IMR-90 (cell line): ENCODE measurements around the gene SLX4IP. TPM values are rescaled to one million over a fixed set of nuclear protein-coding genes. Genes with fewer than 3 reads are reported as not detected.

ENCODE experiments used
- ATAC-seq: fragments of 200-7000 bp; cut with Tn5 transposase; 2 replicates; pipeline ENCODE4 v1.9.1; 2020; ENCODE audit warnings: low read depth, mild to moderate bottlenecking, moderate library complexity
- BruUV-seq: library from RNA; stranded (reverse); fragments of 400-500 nt; replicated peaks from 2 replicates; lab custom pipeline; 2021; lab: Mats Ljungman, UMichigan
- CTCF ChIA-PET: fragments of 300-600 bp; formaldehyde crosslinking; extraction: SDS; loops from one replicate; lab custom pipeline; 2021; ENCODE audit warnings: antibody characterized with exemption; lab: Yijun Ruan, JAX
- POLR2A ChIA-PET: fragments of 300-600 bp; sonication (Branson Sonifier 250); formaldehyde crosslinking; loops from one replicate; lab custom pipeline; 2022; ENCODE audit warnings: antibody characterized with exemption; ENCODE audit not compliant: unreplicated experiment; lab: Charles Lee
- DNase-seq: peaks from one replicate; pipeline ENCODE4 v3.0.0; 2013
- H2AFZ ChIP-seq: replicated peaks from 2 replicates; pipeline ENCODE3; 2013; ENCODE audit warnings: low read length, mild to moderate bottlenecking; ENCODE audit not compliant: poor library complexity
- H2AK5ac ChIP-seq: 2 replicates; pipeline ENCODE4 v1.6.1; 2013; ENCODE audit warnings: low read depth, low read length, inconsistent platforms
- H2AK9ac ChIP-seq: replicated peaks from 2 replicates; pipeline ENCODE3; 2013; ENCODE audit warnings: mild to moderate bottlenecking, low read depth, low read length, moderate library complexity; ENCODE audit not compliant: poor library complexity
- H2BK120ac ChIP-seq: 2 replicates; pipeline ENCODE4 v1.6.1; 2013; ENCODE audit warnings: low read depth, low read length, inconsistent platforms
- H2BK15ac ChIP-seq: 3 replicates; pipeline ENCODE4 v1.6.1; 2013; ENCODE audit warnings: low read depth, low read length, inconsistent platforms
- H2BK20ac ChIP-seq: 2 replicates; pipeline ENCODE4 v1.6.1; 2013; ENCODE audit warnings: low read depth, mild to moderate bottlenecking, inconsistent platforms, low read length, moderate library complexity
- H2BK5ac ChIP-seq: 2 replicates; pipeline ENCODE4 v1.6.1; 2013; ENCODE audit warnings: mild to moderate bottlenecking, low read depth, low read length, inconsistent platforms; ENCODE audit not compliant: poor library complexity, severe bottlenecking
- H3K14ac ChIP-seq: replicated peaks from 2 replicates; pipeline ENCODE4 v1.6.1; 2013; ENCODE audit warnings: low read depth, low read length, inconsistent platforms
- H3K18ac ChIP-seq: 2 replicates; pipeline ENCODE4 v1.6.1; 2013; ENCODE audit warnings: low read depth, low read length, control low read depth
- H3K23ac ChIP-seq: 2 replicates; pipeline ENCODE4 v1.6.1; 2013; ENCODE audit warnings: low read depth, low read length, inconsistent platforms
- H3K27ac ChIP-seq: 2 replicates; pipeline ENCODE4 v1.5.1; 2013; ENCODE audit warnings: mild to moderate bottlenecking, control low read depth, low read length; ENCODE audit not compliant: insufficient read depth
- H3K27me3 ChIP-seq: 2 replicates; pipeline ENCODE4 v1.6.1; 2013; ENCODE audit warnings: low read length; ENCODE audit not compliant: control insufficient read depth, insufficient read depth
- H3K36me3 ChIP-seq: 2 replicates; pipeline ENCODE4 v1.6.1; 2013; ENCODE audit warnings: low read length, mixed read lengths; ENCODE audit not compliant: control insufficient read depth, insufficient read depth
- H3K4ac ChIP-seq: 2 replicates; pipeline ENCODE4 v1.6.1; 2013; ENCODE audit warnings: low read depth, low read length, inconsistent platforms
- H3K4me1 ChIP-seq: 2 replicates; pipeline ENCODE4 v1.6.1; 2013; ENCODE audit warnings: low read length, mixed read lengths; ENCODE audit not compliant: control insufficient read depth, insufficient read depth
- H3K4me2 ChIP-seq: 2 replicates; pipeline ENCODE4 v1.6.1; 2013; ENCODE audit warnings: low read depth, mild to moderate bottlenecking, control low read depth, low read length, moderate library complexity
- H3K4me3 ChIP-seq: 2 replicates; pipeline ENCODE4 v1.5.1; 2013; ENCODE audit warnings: low read depth, mild to moderate bottlenecking, control low read depth, low read length, moderate library complexity; ENCODE audit not compliant: insufficient read depth
- H3K56ac ChIP-seq: 2 replicates; pipeline ENCODE4 v1.6.1; 2013; ENCODE audit warnings: low read length, inconsistent platforms; ENCODE audit not compliant: insufficient read depth; ENCODE audit errors: extremely low read depth
- H3K79me1 ChIP-seq, 2 experiments: 2 replicates each; pipeline ENCODE4 v1.6.1; 2013; ENCODE audit warnings: low read length in 2 of 2, inconsistent platforms in 1 of 2, low read depth in 1 of 2
- H3K9ac ChIP-seq: 2 replicates; pipeline ENCODE4 v1.6.1; 2013; ENCODE audit warnings: low read depth, low read length, control low read depth
- H3K9me1 ChIP-seq: 2 replicates; pipeline ENCODE4 v1.6.1; 2013; ENCODE audit warnings: low read length, inconsistent platforms; ENCODE audit not compliant: insufficient read depth
- H3K9me3 ChIP-seq: 2 replicates; pipeline ENCODE4 v1.6.1; 2013; ENCODE audit warnings: low read length; ENCODE audit not compliant: control insufficient read depth, insufficient read depth
- H4K20me1 ChIP-seq: 2 replicates; pipeline ENCODE4 v1.6.1; 2013; ENCODE audit warnings: low read length, inconsistent platforms; ENCODE audit not compliant: insufficient read depth
- H4K5ac ChIP-seq: 2 replicates; pipeline ENCODE4 v1.6.1; 2013; ENCODE audit warnings: mild to moderate bottlenecking, low read depth, low read length, control low read depth
- H4K8ac ChIP-seq, 2 experiments: 2 replicates each; pipeline ENCODE4 v1.6.1; 2013; ENCODE audit warnings: low read depth in 2 of 2, low read length in 2 of 2, control low read depth in 1 of 2, inconsistent platforms in 1 of 2
- H4K91ac ChIP-seq: 2 replicates; pipeline ENCODE4 v1.6.1; 2013; ENCODE audit warnings: low read depth, low read length, inconsistent platforms; ENCODE audit not compliant: insufficient read depth
- CEBPB ChIP-seq: IDR thresholded peaks from 2 replicates; pipeline ENCODE4 v1.6.1; 2012; ENCODE audit warnings: low read depth, low read length, improper control_type of control experiment
- MXI1 ChIP-seq: IDR thresholded peaks from 2 replicates; pipeline ENCODE4 v1.6.1; 2012; ENCODE audit warnings: low read depth, mild to moderate bottlenecking, low read length, moderate library complexity, borderline replicate concordance
- NFE2L2 ChIP-seq: fragments of 150-350 bp; IDR thresholded peaks from 2 replicates; pipeline ENCODE4 v1.6.1; 2016; ENCODE audit warnings: low read depth, mild to moderate bottlenecking, low read length
- WGBS, 2 experiments: methylation state at CpG; one replicate each; pipeline versions ENCODE4 v1.1.5 to v1.1.7; 2013; ENCODE audit warnings: missing lambda C conversion rate in 2 of 2; ENCODE audit not compliant: insufficient read length in 1 of 2; ENCODE audit errors: extremely low coverage in 2 of 2; 5-methylcytosine and 5-hydroxymethylcytosine counted together
- dilution Hi-C: fragments of 300-500 bp; cut with HindIII; formaldehyde crosslinking; loops from one replicate; pipeline ENCODE4 v1.14.3; 2018; ENCODE audit warnings: low sequenced_read_pairs; ENCODE audit not compliant: unreplicated experiment
- in situ Hi-C: fragments of 300-500 bp; cut with MboI; formaldehyde crosslinking; loops from 3 replicates; pipeline ENCODE4 v1.14.3; 2019; ENCODE audit warnings: low sequenced_read_pairs, inconsistent platforms, mixed read lengths
- intact Hi-C: fragments of 100-400 bp; cut with micrococcal nuclease; formaldehyde crosslinking; loops from 2 replicates; pipeline ENCODE4 v1.10.0; 2022
- polyA plus RNA-seq, 3 experiments: library from polyadenylated mRNA; depleted of rRNA; stranded (reverse); fragments of >200 nt; gene quantifications; 2 replicates each; pipeline ENCODE4 v1.2.3, GENCODE V29; 2012; ENCODE audit warnings: low replicate concordance in 1 of 3
- total RNA-seq: library from RNA; depleted of rRNA; stranded (reverse); fragments of >200 nt; gene quantifications from 2 replicates; pipeline ENCODE4 v1.2.3, GENCODE V29; 2012

Gene SLX4IP
- total and polyA plus RNA-seq, 2 of the 4 experiments (the other 2 are of a cell fraction), result 1.3 to 5.9 TPM

- ChIA-PET POLR2A (interaction anchor here (0.8 kb wide), 1 partner anchor 12 kb away, joined by 3 read pairs; no protein-coding TSS in a partner anchor), CTCF (interaction anchor here (0.5 to 0.8 kb wide), 3 partner anchors 12 to 633 kb away, joined by 3 to 4 read pairs (median 3); no protein-coding TSS in a partner anchor)
- dilution Hi-C loops (no loop called here), intact Hi-C loops (loop anchor here (2.0 to 5.0 kb wide), 2 partner anchors 38 to 76 kb away; no protein-coding TSS in a partner anchor), in situ Hi-C loops (no loop called here)
- Histone ChIP-seq H3K9me1 (peaks cover 16% of the 10 kb centered on the region), H2AK5ac (peak overlapping the region; percentile 83; the same call in 1 of the 2 replicates), H3K14ac (0 out of 2 replicates have a peak overlapping the region, but pooled peaks have one; percentile 12), H2BK120ac (peak overlapping the region; percentile 71), H3K27me3 (no peaks in the 10 kb centered on the region), H4K20me1 (no peaks in the 10 kb centered on the region), H3K4me3 (no peak overlapping the region), H2BK20ac (peak overlapping the region; percentile 90), H3K27ac (peak overlapping the region; percentile 78; the same call in 1 of the 2 replicates), H4K91ac (peak overlapping the region; percentile 26; the same call in 1 of the 2 replicates), H3K79me1 (peaks cover 0 to 25% of the 10 kb centered on the region in 2 experiments; a peak in 2 of 4 replicates), H3K23ac (peak overlapping the region; percentile 6; the same call in 1 of the 2 replicates), H3K4me2 (no peak overlapping the region), H3K18ac (peak overlapping the region; percentile 19; the same call in 1 of the 2 replicates), H3K9ac (no peak overlapping the region), H3K9me3 (no peaks in the 10 kb centered on the region), H4K5ac (0 out of 2 replicates have a peak overlapping the region, but pooled peaks have one; percentile 17), H2BK5ac (peak overlapping the region; percentile 27), H3K36me3 (peaks cover 14% of the 10 kb centered on the region), H3K4me1 (peaks cover 24% of the 10 kb centered on the region), H3K4ac (peak overlapping the region; percentile 70), H4K8ac (peak overlapping the region in 1 of 2 experiments; percentile 34; a peak in 1 of 4 replicates), H2AK9ac (no peak overlapping the region), H2AFZ (no peak overlapping the region), H3K56ac (peak overlapping the region; percentile 51; the same call in 1 of the 2 replicates), H2BK15ac (peak overlapping the region; percentile 69; the same call in 2 of the 3 replicates)
- DNase-seq (peak; percentile 92), ATAC-seq (peak; percentile 79)
- no TSS peak for BruUV-seq
- peak; percentile 66; the same call in 1 of the 2 replicates for TF ChIP-seq MXI1
- TF ChIP-seq CEBPB, result peak; percentile 48; the same call in 1 of the 2 replicates
- no peak for TF ChIP-seq NFE2L2
- WGBS, 2 experiments, result 91% methylated on average over 9 of the region's 11 CpGs; no CpG with 5 or more reads in 1 of the 2 experiments
These were observed 199.7 kb downstream of the SLX4IP start for GRCh38 chr20:10634683-10635411.
